NCI-H128 (cell line): Measurements from ENCODE around the gene MICA.
"Not testable (repeated sequence)": the region's sequence is repeated elsewhere in the genome, so short reads cannot be mapped to it uniquely, and the experiment has no call there.

Experiments used
- DNase-seq: peaks from one replicate; lab custom pipeline; 2025; ENCODE audit not compliant: unreplicated experiment; lab: John Stamatoyannopoulos, UW

MICA gene

DNA sequence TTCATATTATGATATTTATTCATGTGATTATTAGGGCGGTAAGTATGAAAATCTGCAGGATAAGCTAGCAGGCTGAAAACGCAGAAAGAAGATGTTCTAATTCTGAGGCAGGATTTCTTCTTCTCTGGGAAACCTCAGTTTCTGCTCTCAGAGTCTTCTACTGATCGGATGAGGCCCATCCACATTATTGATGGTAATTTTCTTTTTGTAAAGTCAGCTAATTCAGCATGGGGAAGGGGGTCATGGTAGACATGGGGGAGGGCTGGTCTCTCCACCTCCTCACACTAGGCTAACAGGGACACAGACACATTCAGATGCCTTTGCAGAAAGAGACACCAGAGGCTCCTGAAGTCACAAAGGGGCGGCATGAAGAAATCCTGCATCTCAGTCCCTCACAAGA is 21.7 kb upstream of the MICA start:
- DNase-seq = no peak

DNA sequence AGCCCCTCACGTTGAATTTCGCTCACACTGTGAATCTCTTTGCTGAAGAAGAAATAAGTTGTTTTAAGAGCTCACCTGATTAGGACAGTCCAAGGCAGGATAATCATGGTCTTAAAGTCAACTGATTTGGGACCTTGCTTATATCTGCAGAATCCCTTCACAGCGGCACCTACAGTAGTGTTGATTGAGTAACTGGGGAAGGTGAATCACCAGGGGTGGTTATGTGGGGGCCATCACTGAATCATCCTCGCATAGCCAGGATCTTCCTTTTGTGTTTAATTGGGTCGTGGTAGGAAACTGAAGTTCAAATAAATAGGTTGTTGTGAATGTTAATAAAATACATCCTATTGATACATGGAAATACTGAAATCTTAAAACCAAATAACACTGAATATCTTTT is 20.2 kb upstream of the MICA start:
- DNase-seq = no peak

DNA sequence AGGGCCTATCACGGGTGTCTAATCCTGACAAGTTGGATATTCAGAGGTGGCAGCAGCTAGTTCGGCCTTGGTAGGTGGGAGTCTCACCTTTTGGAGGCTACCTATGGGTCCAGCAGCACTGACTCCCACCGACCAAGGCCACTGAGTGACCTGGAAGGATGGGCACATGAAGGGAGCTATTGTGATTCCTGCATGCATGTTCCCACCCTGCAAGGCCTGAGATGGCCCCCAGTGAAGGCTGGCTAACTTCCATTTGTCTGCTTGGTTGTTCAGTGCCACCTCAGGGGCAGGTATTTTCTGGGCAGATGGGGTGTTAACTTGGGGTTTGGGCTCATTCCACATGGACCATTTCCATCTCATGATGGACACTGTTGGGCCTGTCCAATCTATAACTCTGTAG is 18.4 kb upstream of the MICA start:
- DNase-seq = no peak

DNA sequence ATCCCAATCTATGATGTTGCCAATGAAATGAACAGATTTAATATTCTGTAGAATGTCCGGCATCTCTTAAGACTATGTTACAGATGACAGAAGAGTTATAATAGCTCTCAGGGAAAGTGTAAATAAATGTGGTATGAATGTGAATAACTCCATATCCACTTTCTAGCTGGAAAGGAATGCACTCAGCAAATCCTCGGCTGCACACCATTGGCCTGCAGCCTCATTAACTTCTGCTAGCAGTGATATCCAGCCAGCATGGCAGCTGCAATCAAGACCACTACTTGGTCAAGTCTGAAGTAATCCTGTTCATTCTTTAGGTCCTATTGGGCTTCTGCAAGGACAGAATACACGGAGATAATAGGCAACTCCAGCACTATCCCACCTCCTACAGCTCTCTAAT is 17.3 kb upstream of the MICA start:
- DNase-seq = no peak

DNA sequence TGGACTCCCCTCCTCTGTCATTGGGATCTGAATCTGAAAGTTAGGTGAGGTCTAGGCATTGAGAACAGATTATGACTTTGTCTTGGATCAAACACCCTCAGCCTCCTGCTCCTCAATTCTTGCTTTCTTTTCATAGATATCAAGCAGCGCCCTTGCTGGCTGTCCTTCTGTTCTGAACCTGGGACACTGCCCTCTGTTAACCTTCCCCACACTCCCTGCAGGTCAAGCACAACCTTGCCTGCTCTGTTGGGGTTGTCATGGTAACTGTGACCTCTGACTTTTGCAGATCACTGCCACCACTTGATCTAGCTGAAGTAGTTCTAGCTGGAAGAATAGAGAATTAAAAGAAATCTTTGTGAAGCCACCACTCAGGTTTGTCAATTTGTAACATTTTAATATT is 16.4 kb upstream of the MICA start:
- no peak for DNase-seq

DNA sequence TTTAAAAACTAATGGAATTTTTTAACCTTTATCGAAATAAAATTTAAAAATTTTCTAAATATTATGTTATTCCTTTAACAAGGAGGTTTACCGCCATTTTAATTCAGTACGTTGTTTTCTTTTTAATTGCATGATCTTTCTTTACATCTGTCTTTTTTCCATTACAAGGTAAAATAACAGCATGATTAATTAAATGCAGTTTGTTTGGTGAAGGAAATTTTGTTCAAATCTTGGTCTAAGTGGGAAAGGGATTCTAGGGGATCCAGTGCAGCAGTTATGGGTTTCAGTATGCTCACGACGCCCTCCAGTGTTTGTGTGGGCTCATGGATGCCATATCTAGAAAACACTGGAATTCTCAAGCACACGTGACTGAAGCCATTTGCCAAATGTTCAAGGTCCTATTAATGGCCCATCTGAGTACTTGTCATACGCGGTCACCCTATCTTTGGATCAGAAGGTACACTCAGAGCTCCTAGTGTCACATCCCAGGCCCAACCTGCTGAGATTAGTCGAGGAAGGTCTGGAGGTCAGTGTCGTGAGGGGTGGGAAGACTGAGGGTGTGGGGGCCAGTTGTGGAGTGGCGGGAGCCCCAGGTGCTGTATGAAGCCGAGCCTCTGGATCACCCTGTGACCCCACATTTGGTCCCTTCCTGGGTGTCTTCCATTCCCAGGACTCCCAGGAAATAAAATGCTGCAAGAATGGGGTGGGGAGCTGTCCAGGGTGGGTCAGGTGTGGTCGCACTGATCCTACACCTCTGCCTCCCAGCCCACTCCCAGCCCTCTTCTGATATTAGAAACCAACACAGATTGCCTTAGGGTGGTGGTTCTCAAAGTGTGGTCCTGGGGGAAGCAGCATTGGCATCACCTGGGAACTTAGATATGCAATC is 14.2 kb upstream of the MICA start:
- DNase-seq = not testable (repeated sequence)

DNA sequence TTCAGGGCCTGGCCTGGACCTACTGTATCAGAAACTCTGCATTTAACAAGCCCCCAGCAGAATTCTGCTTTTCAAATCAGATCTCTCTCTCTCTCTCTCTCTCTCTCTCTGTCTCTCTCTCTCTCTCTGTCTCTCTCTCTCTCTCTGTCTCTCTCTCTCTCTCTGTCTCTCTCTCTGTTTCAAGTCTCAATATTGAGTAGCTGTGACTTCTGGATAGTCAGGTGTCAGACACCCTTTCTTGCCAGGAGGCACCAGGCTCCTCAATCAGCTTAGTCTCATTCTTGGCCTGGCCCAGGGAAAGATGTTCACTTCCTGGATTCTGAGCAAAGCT is 13.6 kb upstream of the MICA start:
- DNase-seq = not testable (repeated sequence)

DNA sequence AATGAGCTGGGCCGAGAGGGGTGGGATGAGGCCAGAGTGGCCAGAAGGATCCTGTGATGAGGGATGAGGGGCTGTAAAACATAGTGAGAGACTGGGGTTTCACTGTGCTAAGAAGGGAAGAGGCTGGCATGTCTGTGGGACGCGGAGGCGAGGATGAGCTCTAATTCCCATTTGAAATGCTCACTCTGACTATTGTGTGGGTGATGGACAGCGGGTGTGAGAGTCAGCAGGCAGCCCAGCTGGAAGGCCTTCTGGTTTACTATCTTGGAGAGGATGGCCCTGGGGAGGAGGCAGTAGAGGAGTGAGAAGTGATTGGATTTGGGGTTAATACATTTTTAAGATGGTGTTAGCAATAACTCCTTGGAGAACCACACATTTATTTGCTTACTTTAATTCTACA is 9.5 kb upstream of the MICA start:
- no peak for DNase-seq

DNA sequence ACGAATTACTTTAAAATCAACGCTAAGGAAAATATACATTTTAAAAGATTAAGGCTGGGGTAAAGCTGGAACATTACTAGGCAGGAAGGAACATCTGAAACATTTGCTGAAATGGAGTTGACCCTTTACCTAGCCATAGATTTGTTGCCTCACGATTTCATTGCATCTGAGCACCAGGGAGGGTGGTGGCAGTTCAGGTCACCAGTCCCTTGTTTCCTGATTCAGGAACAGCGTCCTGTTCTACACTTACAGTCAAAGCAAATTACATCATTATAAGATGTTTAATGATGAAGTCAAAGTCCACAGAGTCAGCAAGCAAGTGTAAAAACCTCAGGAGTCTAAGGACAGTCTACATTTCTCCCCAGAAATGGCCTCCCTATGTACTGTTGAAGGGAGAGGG is 9.0 kb upstream of the MICA start:
- no peak for DNase-seq

DNA sequence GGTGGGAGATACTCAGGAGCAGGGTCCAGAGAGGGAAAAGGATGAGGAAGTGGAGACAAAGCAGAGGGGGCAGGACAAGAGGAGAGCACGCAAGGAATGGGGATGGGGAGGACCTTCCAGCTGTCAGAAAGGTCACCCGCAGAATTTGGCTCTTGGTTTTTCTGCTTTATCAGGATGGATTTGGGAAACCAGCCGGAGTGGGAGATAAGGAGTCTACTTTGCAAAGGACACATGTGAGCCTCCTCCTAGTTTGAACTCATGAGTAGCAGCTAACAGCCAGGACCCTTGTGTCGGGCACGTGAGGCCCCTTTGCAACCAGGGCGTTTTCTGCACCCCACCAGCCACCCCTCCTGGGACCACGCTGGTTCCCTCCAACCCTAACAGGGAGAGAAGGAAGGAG is 7.6 kb upstream of the MICA start:
- DNase-seq = no peak

DNA sequence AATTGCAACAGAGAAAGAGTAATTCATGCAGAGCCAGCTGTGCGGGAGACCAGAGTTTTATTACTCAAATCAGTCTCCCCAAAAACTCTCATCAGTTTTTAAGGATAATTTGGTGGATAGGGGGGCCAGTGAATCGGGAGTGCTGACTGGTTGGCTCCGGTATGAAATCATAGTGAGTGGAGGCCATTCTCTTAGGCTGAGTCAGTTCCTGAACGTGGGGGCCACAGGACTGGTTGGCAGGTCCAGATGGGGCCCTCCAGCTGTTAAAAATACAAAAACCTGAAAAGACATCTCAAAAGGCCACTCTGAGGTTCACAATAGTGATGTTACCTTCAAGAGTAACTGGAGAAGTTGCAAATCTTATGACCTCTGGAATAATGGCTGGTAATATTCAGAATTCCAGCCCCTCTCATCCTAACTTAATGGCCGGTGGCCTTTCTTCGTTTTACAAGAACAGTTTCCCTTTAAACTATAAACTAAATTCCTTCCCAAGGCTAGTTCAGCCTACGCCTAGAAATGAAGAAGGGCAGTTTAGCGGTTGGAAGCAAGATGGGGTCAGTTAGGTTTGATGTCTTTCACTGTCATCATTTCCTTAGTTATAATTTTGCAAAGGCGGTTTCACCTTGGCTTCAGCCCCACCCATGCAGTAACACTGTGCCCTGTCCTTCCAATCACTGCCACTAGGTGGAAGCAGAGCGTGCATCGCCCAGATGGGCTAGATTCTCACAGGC is 6.8 kb upstream of the MICA start:
- DNase-seq = peak; percentile 9

DNA sequence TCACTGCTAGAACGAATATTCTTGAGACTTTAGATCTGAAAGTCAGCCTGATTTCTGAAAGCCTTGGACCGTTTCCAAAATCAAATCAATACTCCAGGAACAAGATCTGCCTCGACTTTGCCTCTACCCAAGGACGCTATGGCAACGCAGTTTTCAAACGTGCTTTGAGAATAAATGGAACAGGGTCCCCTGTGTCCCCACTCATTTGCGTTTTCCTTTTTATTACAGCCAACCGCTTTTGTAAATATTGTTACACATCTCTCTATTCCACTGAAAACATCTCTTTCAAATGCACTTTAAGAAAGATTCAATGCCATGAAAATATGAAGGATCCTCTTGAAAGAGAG is 6.3 kb upstream of the MICA start:
- DNase-seq = not testable (repeated sequence)

DNA sequence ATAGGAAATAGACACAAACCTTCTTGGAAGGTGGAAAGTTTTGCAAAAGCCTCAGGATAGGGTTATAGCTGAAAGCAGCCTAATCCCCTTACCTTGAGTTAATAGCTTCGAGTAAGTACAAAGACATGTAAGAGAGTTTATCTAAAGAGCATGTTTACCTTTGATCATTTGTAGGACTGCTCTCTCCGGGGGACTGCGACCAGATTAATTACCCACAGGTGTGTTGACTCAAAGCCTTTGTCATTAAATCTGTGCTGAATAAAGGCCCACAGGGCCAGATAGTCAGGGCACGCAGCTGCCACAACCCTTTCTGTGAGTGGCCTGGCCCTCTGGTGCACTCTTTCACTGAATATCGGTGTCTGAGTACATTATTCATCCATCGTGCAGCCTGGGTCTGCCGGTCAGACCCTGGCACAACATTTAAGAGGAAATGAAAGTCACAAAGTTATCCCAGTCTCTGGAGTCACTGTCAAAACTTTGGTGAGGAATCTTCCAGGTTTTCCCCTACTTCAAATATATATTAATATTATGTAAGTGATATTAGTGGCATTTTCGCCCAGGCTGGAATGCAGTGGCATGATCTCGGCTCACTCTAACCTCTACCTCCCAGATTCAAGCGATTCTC is 5.4 kb upstream of the MICA start:
- no peak for DNase-seq

DNA sequence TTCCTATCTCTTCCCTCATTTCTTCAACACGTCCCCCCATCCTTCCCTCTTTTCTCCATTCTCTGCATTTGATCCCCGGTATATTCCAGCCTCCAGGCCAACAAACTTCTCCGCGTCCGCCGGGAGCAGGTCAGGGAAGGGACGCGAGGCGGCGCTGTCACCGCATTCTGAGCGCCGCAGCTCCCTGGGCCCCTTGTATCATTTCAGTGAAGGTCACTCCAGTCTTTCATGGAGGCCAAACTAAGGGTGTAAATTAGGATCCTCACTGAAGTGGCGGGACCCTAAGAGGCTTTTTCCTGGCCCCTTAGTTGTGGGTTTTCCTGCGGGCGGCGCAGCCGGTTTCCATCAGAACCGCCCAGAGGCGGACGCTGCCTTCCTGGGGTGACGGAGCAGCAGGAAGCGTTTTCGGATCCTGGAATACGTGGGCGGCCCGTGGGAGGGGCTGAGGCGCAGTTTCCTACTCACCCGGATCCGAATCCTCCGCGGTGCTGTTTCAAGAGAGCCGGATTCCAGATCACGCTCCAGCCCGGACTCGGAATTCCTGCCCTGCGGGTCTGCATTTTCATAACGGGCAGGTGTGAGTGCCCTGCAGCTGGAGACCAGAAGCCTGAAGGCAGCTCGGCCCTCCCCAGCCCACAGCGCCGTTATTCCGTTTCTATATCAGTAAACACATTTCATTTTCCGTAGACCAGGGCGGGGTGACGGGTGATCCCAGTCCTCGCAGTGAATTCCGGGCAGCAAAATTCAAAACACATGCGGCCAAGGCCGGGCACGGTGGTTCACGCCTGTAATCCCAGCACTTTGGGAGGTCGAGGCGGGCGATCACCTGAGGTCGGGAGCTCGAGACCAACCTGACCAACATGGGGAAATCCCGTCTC is 3.6 kb upstream of the MICA start:
- no peak for DNase-seq

DNA sequence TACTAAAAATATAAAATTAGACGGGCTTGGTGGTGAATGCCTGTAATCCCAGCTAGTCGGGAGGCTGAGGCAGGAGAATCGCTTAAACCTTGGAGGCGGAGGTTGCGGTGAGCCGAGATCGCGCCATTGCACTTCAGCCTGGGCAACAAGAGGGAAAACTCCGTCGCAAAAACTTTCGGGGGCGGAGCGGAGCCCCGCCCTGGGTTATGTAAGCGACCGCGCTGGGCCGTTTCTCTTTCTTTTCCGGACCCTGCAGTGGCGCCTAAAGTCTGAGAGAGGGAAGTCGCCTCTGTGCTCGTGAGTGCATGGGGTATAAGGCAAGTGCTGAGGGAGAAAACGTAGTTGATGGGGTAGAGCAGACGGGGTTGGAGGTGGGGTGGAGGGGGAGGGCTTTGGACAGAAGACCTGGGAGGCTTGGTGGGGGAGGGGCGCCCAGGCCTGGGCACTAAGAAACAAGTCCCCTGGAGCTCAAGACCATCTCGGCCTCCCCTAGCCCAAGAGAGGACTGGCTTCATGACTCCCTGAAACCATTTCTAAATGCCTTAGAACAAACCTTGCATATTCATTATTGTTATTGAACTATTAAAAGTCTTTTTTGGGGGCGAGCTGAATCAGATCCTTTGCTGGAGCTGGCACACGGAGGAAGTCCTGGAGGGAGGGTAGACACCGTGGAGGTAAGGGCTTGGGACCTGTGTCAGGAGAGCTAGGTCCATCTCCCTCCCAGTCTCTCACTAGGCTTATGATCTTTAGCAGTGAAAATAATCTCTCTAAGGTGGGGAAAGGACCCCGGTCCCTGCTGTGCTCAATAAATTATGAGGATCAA is 2.7 kb upstream of the MICA start:
- no peak for DNase-seq

DNA sequence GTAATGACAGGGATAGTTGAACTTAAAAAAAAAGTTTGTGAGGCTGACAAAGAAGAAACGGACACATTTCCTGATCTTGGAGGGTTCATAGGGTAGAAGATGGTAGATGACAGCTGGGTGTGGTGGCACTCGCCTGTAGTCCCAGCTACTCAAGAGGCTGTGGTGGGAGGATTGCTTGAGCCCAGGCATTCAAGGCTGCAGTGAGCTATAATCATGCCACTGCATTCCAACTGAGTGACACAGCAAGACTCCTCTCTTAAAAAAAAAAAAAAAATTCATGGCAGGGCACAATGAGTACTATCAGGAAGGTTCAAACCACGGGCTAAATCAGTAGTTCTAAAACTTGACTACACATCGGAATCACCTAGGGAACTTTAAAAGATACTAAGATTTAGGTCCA is 2.0 kb upstream of the MICA start:
- DNase-seq = no peak

DNA sequence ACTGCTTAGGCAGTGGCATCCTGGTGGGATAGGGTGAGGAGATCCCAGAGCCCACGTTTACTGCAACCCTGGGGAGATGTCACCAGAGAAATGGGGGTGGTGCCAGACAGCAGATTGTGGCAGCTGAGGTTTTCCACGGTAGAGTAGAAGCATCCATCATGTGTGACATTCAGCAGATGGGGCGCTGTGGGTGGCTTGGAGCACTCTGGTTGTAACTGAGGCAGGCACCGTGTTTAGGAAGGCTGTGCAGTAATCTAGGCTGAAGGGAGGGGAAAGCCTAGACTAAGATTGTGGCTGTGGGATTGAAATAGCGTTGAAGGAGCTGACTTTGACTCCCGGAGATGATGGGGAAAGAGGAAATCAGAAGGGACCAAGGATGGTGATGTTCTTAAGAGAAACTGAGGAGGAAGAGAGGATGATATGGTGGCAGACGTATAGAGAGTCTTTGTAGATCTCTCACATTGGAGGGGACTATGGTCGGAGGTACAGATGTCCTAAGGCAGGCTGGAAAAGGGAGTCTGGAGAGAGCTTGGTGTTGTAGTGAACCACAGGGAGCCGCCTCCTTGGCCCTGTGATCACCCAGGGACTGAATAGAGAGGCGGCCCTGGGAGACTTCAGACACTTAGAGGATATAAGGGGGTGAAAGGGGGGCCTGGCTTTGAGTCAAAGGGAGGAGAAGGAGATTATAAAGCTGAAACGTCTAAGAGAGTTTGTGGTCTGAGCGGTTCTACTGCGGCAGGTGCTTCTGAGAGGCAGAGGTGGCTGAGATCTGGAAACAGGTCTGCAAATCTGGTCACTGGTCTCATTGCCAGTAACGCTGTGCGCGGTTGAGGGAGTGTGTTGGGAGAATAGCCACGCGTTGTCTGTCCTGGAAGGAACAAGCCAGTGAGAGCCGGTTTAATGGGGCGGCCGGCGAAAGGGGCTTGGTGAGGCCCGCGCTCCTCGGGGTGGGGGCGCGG is 792 bp upstream of the MICA start:
- DNase-seq = no peak

DNA sequence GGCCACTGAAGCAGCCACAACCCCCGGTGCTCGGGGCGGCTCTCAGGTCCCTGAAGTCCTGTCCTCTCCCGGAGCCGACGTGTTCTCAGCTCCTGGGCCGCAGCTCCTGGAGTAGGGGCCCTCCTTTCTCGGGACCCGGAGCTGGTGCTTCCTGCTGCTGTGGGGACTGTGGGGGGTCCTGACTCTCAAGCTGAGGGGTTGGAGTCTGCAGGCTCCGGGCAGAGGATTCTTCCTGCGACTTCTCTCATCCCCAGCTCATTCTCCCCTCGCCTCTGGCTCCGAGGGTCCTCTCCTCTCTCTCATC is 618 bp downstream of the MICA start:
- not testable (repeated sequence) for DNase-seq

DNA sequence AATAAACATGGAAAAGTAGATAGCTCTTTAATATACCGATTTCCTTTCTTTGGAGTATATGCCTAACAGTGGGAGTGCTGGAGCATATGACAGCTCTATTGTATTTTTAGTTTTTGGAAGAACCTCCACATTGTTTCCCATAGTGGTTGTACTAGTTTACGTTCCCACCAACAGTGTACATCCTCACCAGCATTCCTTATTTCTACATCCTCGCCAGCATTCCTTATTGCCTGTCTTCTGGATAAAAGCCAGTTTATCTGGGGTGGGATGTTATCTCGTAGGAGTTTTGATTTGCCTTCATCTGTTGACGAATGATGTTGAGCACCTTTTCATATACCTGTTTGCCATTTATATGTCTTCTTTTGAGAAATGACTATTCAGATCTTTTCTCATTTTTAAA is 2.6 kb downstream of the MICA start:
- no peak for DNase-seq

DNA sequence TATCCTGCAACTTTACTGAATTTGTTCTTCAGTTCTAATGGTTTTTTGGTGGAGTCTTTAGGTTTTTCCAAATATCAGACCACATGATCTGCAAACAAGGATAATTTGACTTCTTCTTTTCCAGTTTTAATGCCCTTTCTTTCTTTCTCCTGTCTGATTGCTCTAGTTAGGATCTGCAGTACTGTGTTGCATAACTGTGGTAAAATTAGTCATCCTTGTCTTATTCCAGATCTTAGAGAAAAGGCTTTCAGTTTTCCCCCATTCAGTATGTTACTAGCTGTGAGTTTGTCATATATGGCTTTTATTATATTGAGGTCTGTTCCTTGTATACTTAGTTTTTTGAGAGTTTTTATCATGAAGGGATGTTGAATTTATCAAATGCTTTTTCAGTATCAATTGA is 4.3 kb downstream of the MICA start:
- DNase-seq = no peak
